Psoas muscle (tissue), 8 donors: ENCODE data around the gene EXTL1. TPM values are rescaled to one million over a fixed set of nuclear protein-coding genes. Genes with fewer than 3 reads are reported as not detected.

ENCODE experiments used
- ATAC-seq, 4 donors: fragments of 200-7000 bp; cut with Tn5 transposase; one replicate each; pipeline ENCODE4 v1.9.1; 2020; ENCODE audit warnings: moderate library complexity in 3 of 4, mild to moderate bottlenecking in 2 of 4
- DNase-seq, 2 donors: peaks; one replicate each; pipeline ENCODE4 v3.0.0-alpha.2; 2020
- H3K27ac ChIP-seq: fragments of 200-600 bp; one replicate; pipeline ENCODE4 v1.8.0; 2022
- H3K27me3 ChIP-seq, 3 donors: fragments of 200-600 bp in 1 of 3; one replicate each; pipeline versions ENCODE4 v1.6.1 to v1.8.0; 2013 to 2022; ENCODE audit warnings: low read length in 2 of 3, mild to moderate bottlenecking in 2 of 3, moderate library complexity in 1 of 3; ENCODE audit not compliant: insufficient read depth in 3 of 3
- H3K36me3 ChIP-seq, 2 donors: fragments of 200-600 bp in 1 of 2; one replicate each; pipeline versions ENCODE4 v1.6.1 to v1.8.0; 2013 to 2022; ENCODE audit warnings: low read depth in 1 of 2, mild to moderate bottlenecking in 1 of 2, moderate library complexity in 1 of 2; ENCODE audit not compliant: insufficient read depth in 1 of 2
- H3K4me1 ChIP-seq: fragments of 200-600 bp; one replicate; pipeline ENCODE4 v1.8.0; 2022
- H3K4me3 ChIP-seq: fragments of 200-600 bp; one replicate; pipeline ENCODE4 v1.8.0; 2022; ENCODE audit warnings: mild to moderate bottlenecking
- H3K9me3 ChIP-seq: fragments of 200-600 bp; one replicate; pipeline ENCODE4 v1.8.0; 2022
- WGBS, 3 donors: extraction: QIAGEN DNeasy Blood & Tissue Kit; methylation state at CpG; one replicate each; pipeline versions ENCODE4 v1.1.6 to v1.1.7; 2013; 5-methylcytosine and 5-hydroxymethylcytosine counted together
- intact Hi-C, 2 donors: fragments of 100-400 bp; cut with DNase I; formaldehyde crosslinking; loops; one replicate each; pipeline versions ENCODE4 v1.11.0 to v1.14.2; 2022
- polyA plus RNA-seq, 3 donors: library from polyadenylated mRNA; stranded (reverse); fragments of 200-250 nt; gene quantifications; one replicate each; pipeline ENCODE4 v1.2.3, GENCODE V29; 2013
- total RNA-seq, 4 donors: library from RNA; stranded (reverse); fragmentation: NEBNext Ultra II Directional in 2 of 4; extraction: Animal tissue kit (Norgen Biotek cat#: 25700) in 2 of 4; gene quantifications; one replicate each; pipeline versions ENCODE4 v1.2.1 to v1.2.4, GENCODE V29; 2021 to 2023
- TF ChIP-seq, protein P1 (sequence below): fragments of 200-600 bp; IDR thresholded peaks from one replicate; pipeline ENCODE4 v1.8.0; 2022; ENCODE audit warnings: antibody characterized with exemption
- donor health status: healthy with polysubstance abuse.
- donor health status: DM: no; HTN: no; CAD: no; lungs with moderate emphysema.
- donor health status: Bipolar disorder and iron deficiency.
- donor health status: healthy.
- donor health status: DM: yes; HTN: yes; CAD: no.
- donor health status: DM: no; HTN: no; CAD: no.
- donor health status: DM: no; HTN: no; CAD: no.
- donor health status: DM: yes; HTN: yes; CAD: no.

The EXTL1 gene
- total and polyA plus RNA-seq, 7 donors: 0.39 to 4.6 (median 1.1) TPM

- Histone ChIP-seq H3K4me3 (no peak overlapping the region), H3K27ac (no peak overlapping the region), H3K27me3 (no peaks in the 10 kb centered on the region), H3K4me1 (peaks cover 1% of the 10 kb centered on the region), H3K36me3 (no peaks in the 10 kb centered on the region), H3K9me3 (no peaks in the 10 kb centered on the region)
- no peak for ATAC-seq
- TF ChIP-seq, protein P1, sequence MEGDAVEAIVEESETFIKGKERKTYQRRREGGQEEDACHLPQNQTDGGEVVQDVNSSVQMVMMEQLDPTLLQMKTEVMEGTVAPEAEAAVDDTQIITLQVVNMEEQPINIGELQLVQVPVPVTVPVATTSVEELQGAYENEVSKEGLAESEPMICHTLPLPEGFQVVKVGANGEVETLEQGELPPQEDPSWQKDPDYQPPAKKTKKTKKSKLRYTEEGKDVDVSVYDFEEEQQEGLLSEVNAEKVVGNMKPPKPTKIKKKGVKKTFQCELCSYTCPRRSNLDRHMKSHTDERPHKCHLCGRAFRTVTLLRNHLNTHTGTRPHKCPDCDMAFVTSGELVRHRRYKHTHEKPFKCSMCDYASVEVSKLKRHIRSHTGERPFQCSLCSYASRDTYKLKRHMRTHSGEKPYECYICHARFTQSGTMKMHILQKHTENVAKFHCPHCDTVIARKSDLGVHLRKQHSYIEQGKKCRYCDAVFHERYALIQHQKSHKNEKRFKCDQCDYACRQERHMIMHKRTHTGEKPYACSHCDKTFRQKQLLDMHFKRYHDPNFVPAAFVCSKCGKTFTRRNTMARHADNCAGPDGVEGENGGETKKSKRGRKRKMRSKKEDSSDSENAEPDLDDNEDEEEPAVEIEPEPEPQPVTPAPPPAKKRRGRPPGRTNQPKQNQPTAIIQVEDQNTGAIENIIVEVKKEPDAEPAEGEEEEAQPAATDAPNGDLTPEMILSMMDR: no peak
- intact Hi-C loops: no loop called here
- WGBS, 3 donors: 88 to 94% (median 89%) methylated on average over 2 of the region's 2 CpGs
- DNase-seq: no peak
Measured at GRCh38 chr1:26003756-26004155, 17.8 kb upstream of the EXTL1 start.

GRCh38 chr1:26005434-26006105 lies 16.0 kb upstream of the EXTL1 start:
- DNase-seq: no peak
- TF ChIP-seq, protein P1: no peak
- H3K4me1 ChIP-seq: no peaks in the 10 kb centered on the region
- H3K36me3 ChIP-seq: no peaks in the 10 kb centered on the region
- no peak for ATAC-seq
- H3K9me3 ChIP-seq: no peaks in the 10 kb centered on the region
- H3K4me3 ChIP-seq: no peak overlapping the region
- no peak overlapping the region for H3K27ac ChIP-seq
- no peaks in the 10 kb centered on the region for H3K27me3 ChIP-seq
- intact Hi-C loops: no loop called here
- WGBS, 3 donors: 37 to 54% (median 37%) methylated on average over 4 of the region's 4 CpGs

- 88 to 92% (median 89%) methylated on average over 16 of the region's 16 CpGs for WGBS, 3 donors
Measured at GRCh38 chr1:26006710-26007109, 14.9 kb upstream of the EXTL1 start.

DNA sequence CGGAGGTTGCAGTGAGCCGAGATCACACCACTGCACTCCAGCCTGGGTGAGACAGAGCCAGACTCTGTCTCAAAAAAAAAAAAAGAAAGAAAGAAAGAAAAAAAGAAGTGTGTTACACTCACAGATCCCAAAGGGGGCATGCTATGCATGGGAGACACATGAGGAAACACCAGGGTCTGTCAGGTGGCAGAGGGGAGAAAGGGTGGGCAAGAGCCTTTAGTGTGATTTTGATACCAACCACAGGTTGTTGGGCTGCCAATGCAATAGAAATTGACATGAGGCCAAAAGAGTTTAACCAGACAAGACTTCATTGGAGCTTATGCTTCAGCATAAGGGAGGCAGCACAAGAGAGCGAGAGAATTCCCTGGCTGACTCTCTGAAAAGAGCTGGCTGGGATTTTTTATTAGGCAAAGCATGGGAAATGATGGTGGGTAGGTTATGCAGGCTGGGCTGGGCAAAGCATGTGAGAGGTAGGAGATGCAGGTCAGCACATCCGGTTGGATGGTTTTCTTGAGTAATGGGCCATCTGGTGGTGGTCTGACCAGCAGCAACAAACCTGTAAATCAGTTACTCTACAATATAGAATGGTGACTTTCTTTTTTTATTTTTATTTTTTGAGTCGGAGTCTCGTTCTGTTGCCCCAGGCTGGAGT lies 11.7 kb upstream of the EXTL1 start:
- Histone ChIP-seq H3K36me3 (no peaks in the 10 kb centered on the region), H3K9me3 (no peaks in the 10 kb centered on the region), H3K4me3 (no peak overlapping the region), H3K27ac (no peak overlapping the region), H3K4me1 (no peaks in the 10 kb centered on the region), H3K27me3 (no peaks in the 10 kb centered on the region)
- WGBS, 3 donors: 71 to 82% (median 78%) methylated on average over 6 of the region's 6 CpGs
- ATAC-seq: no peak
- intact Hi-C loops: no loop called here
- DNase-seq: no peak
- TF ChIP-seq, protein P1: no peak

More at GRCh38 chr1:26006710-26007109, 14.9 kb upstream of the EXTL1 start:
- TF ChIP-seq, protein P1: no peak
- Histone ChIP-seq H3K36me3 (no peaks in the 10 kb centered on the region), H3K4me1 (no peaks in the 10 kb centered on the region), H3K27me3 (no peaks in the 10 kb centered on the region), H3K27ac (no peak overlapping the region), H3K9me3 (no peaks in the 10 kb centered on the region), H3K4me3 (no peak overlapping the region)
- ATAC-seq: no peak
- intact Hi-C loops: no loop called here
- no peak for DNase-seq
